ENCODE data around the gene RGS1.

DNA sequence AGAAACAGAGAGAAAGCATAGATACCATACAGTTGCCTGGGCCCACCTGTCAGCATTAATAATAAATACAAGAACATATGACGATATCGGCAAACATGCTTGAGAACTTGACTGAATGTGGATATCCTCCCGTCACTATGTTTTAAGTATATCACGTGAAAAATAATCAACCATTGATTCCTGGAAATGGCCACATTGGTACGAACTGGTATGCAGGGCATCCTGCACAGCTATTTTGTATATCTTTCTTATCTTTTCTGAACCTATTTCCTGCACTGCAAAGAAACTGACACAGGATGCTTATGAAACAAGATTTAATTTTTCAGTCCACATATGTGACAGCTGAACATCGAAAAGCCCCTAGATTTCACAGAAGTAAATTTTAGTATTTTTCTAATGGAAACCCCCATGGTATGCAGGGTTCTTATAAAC, 22.8 kb upstream of the RGS1 start:
- TF ChIP-seq, protein P1, sequence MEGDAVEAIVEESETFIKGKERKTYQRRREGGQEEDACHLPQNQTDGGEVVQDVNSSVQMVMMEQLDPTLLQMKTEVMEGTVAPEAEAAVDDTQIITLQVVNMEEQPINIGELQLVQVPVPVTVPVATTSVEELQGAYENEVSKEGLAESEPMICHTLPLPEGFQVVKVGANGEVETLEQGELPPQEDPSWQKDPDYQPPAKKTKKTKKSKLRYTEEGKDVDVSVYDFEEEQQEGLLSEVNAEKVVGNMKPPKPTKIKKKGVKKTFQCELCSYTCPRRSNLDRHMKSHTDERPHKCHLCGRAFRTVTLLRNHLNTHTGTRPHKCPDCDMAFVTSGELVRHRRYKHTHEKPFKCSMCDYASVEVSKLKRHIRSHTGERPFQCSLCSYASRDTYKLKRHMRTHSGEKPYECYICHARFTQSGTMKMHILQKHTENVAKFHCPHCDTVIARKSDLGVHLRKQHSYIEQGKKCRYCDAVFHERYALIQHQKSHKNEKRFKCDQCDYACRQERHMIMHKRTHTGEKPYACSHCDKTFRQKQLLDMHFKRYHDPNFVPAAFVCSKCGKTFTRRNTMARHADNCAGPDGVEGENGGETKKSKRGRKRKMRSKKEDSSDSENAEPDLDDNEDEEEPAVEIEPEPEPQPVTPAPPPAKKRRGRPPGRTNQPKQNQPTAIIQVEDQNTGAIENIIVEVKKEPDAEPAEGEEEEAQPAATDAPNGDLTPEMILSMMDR (conservative IDR thresholded peaks at IDR 0.05; ENCODE audit: low read depth, low read length) = no peak
- TF ChIP-seq RAD21 (IDR thresholded peaks at IDR 0.05; ENCODE audit: low read length) (no peak), POLR2A (IDR thresholded peaks at IDR 0.05; ENCODE audit: low read depth, low read length) (no peak), BHLHE40 (IDR thresholded peaks at IDR 0.05; ENCODE audit: low read depth, low read length) (no peak), CEBPB (IDR thresholded peaks at IDR 0.05; ENCODE audit: low read depth, low read length) (no peak), RFX5 (IDR thresholded peaks at IDR 0.05; ENCODE audit: low read depth, low read length) (no peak), MXI1 (IDR thresholded peaks at IDR 0.05; ENCODE audit: borderline replicate concordance, low read depth, low read length) (no peak), RCOR1 (IDR thresholded peaks at IDR 0.05; ENCODE audit: insufficient replicate concordance, low read length) (no peak), MAFK (IDR thresholded peaks at IDR 0.05; ENCODE audit: low read depth, low read length) (no peak), NFE2L2 (IDR thresholded peaks at IDR 0.05; ENCODE audit: low read depth, low read length) (no peak), SMC3 (IDR thresholded peaks at IDR 0.05; ENCODE audit: low read depth, low read length) (no peak)
